Peyer's patch (tissue), 4 donors: ENCODE measurements around the gene THBS1.

Experiments
- CTCF ChIP-seq, 6 experiments: fragments of 450-650 bp in 4 of 6; fragments of 200-600 bp in 2 of 6; sonication (generic) in 1 of 6; IDR thresholded peaks; one replicate each; pipeline ENCODE4 v1.5.1; 2017 to 2019; ENCODE audit warnings: antibody characterized with exemption in 6 of 6, mild to moderate bottlenecking in 3 of 6, moderate library complexity in 1 of 6
- POLR2A ChIP-seq, 2 donors: fragments of 450-650 bp; IDR thresholded peaks; one replicate each; pipeline ENCODE4 v1.5.1; 2017; ENCODE audit warnings: antibody characterized with exemption in 2 of 2, mild to moderate bottlenecking in 2 of 2, moderate library complexity in 2 of 2

DNA sequence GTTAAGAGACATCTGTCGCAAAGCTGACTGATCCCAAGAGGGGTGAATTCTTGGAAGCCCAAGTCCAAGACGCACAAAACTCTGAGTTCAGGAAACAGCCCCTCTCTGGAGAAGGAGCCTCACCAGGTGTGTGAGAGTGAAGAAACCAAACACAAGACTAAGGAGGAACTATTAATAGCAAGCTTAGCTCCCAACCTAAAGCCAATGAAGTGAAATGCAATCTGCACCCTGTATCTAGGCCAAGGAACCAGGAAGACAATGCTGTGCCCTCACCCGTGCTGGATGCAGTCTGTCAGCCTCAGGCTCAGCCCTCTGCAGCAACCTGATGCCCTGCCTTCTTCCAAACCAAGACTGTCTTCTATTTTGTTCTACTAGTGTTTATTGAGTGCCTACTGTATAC is 22.5 kb upstream of the THBS1 start:
- TF ChIP-seq CTCF (IDR thresholded peaks at IDR 0.05), result no peak
- TF ChIP-seq POLR2A (IDR thresholded peaks at IDR 0.05), result no peak
